ENCODE measurements around the gene PRR14. TPM values are rescaled to one million over a fixed set of nuclear protein-coding genes. Genes with fewer than 3 reads are reported as not detected.

Gene PRR14
- total RNA-seq, 1 donor = 8.0 TPM

GRCh38 chr16:30680326-30680725 is 29.6 kb downstream of the PRR14 start:
- no peak overlapping the region for H3K27ac ChIP-seq (ENCODE audit: low read depth, low read length)
- TF ChIP-seq CTCF (IDR thresholded peaks at IDR 0.05; ENCODE audit: extremely low read depth, low read depth, low read length) = no peak
- H3K79me2 ChIP-seq (ENCODE audit: insufficient read depth, low read length) = no peaks in the 10 kb centered on the region
- no peaks in the 10 kb centered on the region for H3K36me3 ChIP-seq (ENCODE audit: insufficient read depth, low read length)
- H3K4me3 ChIP-seq (ENCODE audit: insufficient read depth, low read length) = no peak overlapping the region
- no peaks in the 10 kb centered on the region for H3K27me3 ChIP-seq (ENCODE audit: insufficient read depth, low read length)
- no peak for DNase-seq (ENCODE audit: insufficient read length, low spot score, missing footprints)
- no peaks in the 10 kb centered on the region for H3K9me3 ChIP-seq (ENCODE audit: low read depth, low read length)
- H3K4me1 ChIP-seq (ENCODE audit: insufficient read depth, low read length) = no peaks in the 10 kb centered on the region
- H2AFZ ChIP-seq (ENCODE audit: low read length) = no peak overlapping the region
- H4K20me1 ChIP-seq (ENCODE audit: insufficient read depth, low read length) = no peaks in the 10 kb centered on the region
- H3K4me2 ChIP-seq (ENCODE audit: insufficient read depth, low read length) = no peak overlapping the region

- Histone ChIP-seq H2AFZ (ENCODE audit: low read length) (peak overlapping the region; percentile 10), H3K27me3 (ENCODE audit: insufficient read depth, low read length) (no peaks in the 10 kb centered on the region), H4K20me1 (ENCODE audit: insufficient read depth, low read length) (no peaks in the 10 kb centered on the region), H3K4me2 (ENCODE audit: insufficient read depth, low read length) (no peak overlapping the region), H3K36me3 (ENCODE audit: insufficient read depth, low read length) (no peaks in the 10 kb centered on the region), H3K4me1 (ENCODE audit: insufficient read depth, low read length) (no peaks in the 10 kb centered on the region), H3K79me2 (ENCODE audit: insufficient read depth, low read length) (no peaks in the 10 kb centered on the region), H3K4me3 (ENCODE audit: insufficient read depth, low read length) (no peak overlapping the region), H3K9me3 (ENCODE audit: low read depth, low read length) (no peaks in the 10 kb centered on the region), H3K27ac (ENCODE audit: low read depth, low read length) (no peak overlapping the region)
- no peak for TF ChIP-seq CTCF (IDR thresholded peaks at IDR 0.05; ENCODE audit: extremely low read depth, low read depth, low read length)
- DNase-seq (ENCODE audit: insufficient read length, low spot score, missing footprints) = no peak
These were observed 37.9 kb downstream of the PRR14 start for GRCh38 chr16:30688701-30689100.

- no peaks in the 10 kb centered on the region for H3K36me3 ChIP-seq (ENCODE audit: insufficient read depth, low read length)
- no peak for DNase-seq (ENCODE audit: insufficient read length, low spot score, missing footprints)
- H3K79me2 ChIP-seq (ENCODE audit: insufficient read depth, low read length) = no peaks in the 10 kb centered on the region
- TF ChIP-seq CTCF (IDR thresholded peaks at IDR 0.05; ENCODE audit: extremely low read depth, low read depth, low read length) = no peak
- H3K4me1 ChIP-seq (ENCODE audit: insufficient read depth, low read length) = no peaks in the 10 kb centered on the region
- no peaks in the 10 kb centered on the region for H4K20me1 ChIP-seq (ENCODE audit: insufficient read depth, low read length)
- H3K4me3 ChIP-seq (ENCODE audit: insufficient read depth, low read length) = no peak overlapping the region
- peak overlapping the region; percentile 56 for H2AFZ ChIP-seq (ENCODE audit: low read length)
- H3K27me3 ChIP-seq (ENCODE audit: insufficient read depth, low read length) = no peaks in the 10 kb centered on the region
- H3K4me2 ChIP-seq (ENCODE audit: insufficient read depth, low read length) = no peak overlapping the region
- no peak overlapping the region for H3K27ac ChIP-seq (ENCODE audit: low read depth, low read length)
- H3K9me3 ChIP-seq (ENCODE audit: low read depth, low read length) = no peaks in the 10 kb centered on the region
These were observed 41.1 kb downstream of the PRR14 start for GRCh38 chr16:30691907-30692306.

GRCh38 chr16:30692396-30693064 is 41.8 kb downstream of the PRR14 start:
- Histone ChIP-seq H3K79me2 (ENCODE audit: insufficient read depth, low read length) (no peaks in the 10 kb centered on the region), H2AFZ (ENCODE audit: low read length) (peak overlapping the region; percentile 56), H4K20me1 (ENCODE audit: insufficient read depth, low read length) (no peaks in the 10 kb centered on the region), H3K9me3 (ENCODE audit: low read depth, low read length) (no peaks in the 10 kb centered on the region), H3K4me1 (ENCODE audit: insufficient read depth, low read length) (peaks cover 4% of the 10 kb centered on the region), H3K36me3 (ENCODE audit: insufficient read depth, low read length) (no peaks in the 10 kb centered on the region), H3K27me3 (ENCODE audit: insufficient read depth, low read length) (no peaks in the 10 kb centered on the region), H3K4me2 (ENCODE audit: insufficient read depth, low read length) (no peak overlapping the region), H3K27ac (ENCODE audit: low read depth, low read length) (no peak overlapping the region), H3K4me3 (ENCODE audit: insufficient read depth, low read length) (no peak overlapping the region)
- peak; percentile 46 for DNase-seq (ENCODE audit: insufficient read length, low spot score, missing footprints)
- no peak for TF ChIP-seq CTCF (IDR thresholded peaks at IDR 0.05; ENCODE audit: extremely low read depth, low read depth, low read length)
